Stimulated activated CD4-positive, alpha-beta T cell treated with anti-CD3 and anti-CD28 coated beads, Interleukin-12 subunit alpha, Interleukin-12 subunit beta, amount 100 ng/mL, for 4 hours (primary cell): ENCODE data around the gene CMIP.

Experiments used
- DNase-seq: peaks from one replicate; pipeline ENCODE4 v3.0.0-alpha.2; 2020

CMIP gene

GRCh38 chr16:81554979-81555378 is 110.4 kb downstream of the CMIP start:
- DNase-seq, result no peak

DNA sequence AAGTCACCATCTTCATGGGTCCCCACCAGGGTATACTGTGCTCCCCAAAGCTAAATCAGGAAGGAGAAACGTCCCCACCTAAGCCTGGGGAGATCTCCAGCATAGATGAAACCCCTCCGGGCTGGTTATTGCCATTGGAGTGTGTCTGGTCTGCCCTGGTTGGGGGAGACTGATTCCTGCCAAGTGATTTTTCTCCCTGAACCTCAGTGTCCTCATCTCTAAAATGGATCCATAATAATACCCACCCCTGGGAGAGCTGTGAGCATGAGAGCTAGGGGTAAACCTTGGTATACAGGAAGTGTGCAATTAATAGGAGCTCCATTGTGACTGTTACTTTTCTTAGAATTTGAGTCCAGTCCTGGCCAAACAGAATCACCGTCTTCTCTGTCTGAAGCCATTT is 111.1 kb downstream of the CMIP start:
- DNase-seq, result no peak

- no peak for DNase-seq
Observed at GRCh38 chr16:81556715-81557284, 112.2 kb downstream of the CMIP start.

DNA sequence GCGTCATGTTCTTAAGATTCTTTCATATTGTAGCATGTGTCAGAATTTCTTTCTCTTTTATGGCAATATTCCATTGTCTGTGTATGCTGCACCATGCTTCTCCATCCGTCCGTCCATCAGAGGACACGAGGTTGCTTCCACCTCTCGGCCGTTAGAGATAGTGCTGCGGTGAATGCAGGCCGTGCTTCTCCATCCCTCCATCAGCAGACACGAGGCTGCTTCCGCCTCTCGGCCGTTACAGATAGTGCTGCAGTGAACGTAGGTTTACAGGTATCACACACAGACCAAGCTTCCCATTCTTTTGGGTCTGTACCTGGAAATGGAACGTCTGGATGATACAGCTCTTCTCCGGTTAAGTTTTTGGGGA is 113.5 kb downstream of the CMIP start:
- DNase-seq, result no peak

DNA sequence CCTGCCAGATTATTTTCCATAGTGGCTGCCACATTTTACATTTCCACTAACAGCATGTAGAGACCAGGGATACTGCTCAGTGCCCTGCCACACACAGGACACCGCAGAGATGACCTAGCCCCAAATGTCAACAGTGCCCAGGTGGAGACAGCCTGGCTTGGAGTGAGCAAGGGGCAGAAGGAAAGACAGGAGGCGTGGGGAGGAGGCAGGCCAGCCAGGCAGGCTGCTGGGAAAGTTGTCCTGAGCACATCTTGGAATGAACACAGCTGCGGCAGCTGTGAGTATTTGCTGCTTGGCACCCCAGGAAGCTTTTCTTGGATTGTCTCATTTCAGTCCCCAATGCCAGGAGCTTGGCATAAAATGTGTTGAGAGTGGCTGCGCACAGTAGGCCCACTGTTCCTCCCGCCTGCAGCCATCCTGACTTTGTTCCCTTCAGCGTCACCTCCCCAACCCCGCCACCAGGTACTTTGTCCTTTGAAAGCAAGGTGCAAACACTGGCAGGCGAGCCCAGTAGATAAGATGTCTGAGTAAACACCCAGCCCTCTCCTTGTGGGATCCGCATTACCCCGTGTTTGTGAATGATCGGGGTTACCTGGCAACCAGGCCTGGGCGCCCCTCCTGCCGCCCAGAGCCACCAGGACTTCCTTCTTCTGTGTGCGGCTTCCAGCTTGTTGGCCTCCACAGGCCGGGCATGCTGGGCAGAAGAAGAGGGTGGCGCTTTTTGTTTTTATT is 114.0 kb downstream of the CMIP start:
- DNase-seq, result no peak

DNA sequence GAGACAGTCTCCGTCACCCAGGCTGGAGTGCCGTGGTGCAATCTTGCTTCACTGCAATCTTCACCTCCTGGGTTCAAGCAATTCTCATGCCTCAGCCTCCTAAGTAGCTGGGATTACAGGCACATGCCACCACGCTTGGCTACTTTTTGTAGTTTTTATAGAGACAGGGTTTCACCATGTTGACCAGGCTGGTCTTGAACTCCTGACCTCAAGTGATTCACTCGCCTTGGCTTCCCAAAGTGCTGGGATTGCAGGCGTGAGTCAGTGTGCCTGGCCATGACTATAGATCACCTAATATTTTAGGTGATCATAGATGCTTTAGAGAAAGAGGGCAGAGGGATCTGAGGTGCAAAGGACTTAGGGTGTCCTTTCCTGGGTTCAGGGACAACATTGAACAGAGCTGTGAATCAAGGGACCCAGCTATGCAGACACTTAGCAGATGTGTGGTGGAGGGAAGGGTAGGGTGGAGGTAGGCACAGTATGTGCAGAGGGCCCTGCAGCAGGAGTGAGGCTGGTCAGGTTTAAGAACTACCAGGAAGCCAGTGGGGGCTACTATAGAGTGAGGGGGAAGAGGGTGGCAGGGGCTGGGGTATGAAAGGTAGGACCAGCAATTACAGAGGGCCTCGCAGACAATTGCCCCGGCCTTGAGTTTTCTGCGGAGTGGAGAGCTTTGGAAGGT is 116.5 kb downstream of the CMIP start:
- DNase-seq, result no peak

GRCh38 chr16:81562174-81562849 is 117.7 kb downstream of the CMIP start:
- DNase-seq, result no peak

GRCh38 chr16:81562926-81563325 is 118.3 kb downstream of the CMIP start:
- DNase-seq, result no peak

GRCh38 chr16:81564421-81564911 is 119.9 kb downstream of the CMIP start:
- DNase-seq, result no peak

DNA sequence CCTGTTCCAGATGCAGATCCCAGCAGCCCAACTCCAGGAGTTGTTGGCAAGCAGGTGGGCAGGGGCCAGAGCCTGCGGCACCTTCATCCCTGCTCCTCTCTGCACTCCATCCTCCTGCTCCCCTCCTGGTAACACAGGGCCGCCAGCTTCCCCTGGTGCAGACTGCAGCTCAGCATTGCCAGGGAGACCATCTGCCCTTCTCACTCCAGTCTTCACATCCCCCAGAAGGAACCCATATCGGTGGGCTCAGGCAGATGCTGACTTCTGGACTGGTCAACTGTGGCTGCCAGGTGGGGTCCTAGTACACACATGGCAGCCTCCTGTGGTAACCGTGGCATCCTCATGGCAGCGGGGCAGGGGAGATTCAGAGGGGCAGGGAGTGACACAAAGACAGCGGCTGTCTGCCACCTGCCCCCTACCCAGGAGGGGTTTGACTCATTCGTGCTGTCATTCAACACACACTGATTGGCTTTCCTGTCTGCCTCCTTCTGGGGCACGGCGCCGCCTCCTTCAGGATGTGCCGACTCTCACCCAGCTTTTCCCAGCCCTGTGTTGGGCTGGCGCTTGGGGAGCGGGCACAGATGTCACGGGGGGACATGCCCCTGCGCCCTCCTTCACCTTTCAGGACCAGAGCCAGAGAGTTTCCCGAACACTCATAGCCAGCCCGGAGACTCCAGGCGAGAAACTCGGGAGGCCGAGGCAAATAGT is 120.9 kb downstream of the CMIP start:
- DNase-seq, result no peak

GRCh38 chr16:81566086-81567007 is 121.7 kb downstream of the CMIP start:
- DNase-seq, result no peak

DNA sequence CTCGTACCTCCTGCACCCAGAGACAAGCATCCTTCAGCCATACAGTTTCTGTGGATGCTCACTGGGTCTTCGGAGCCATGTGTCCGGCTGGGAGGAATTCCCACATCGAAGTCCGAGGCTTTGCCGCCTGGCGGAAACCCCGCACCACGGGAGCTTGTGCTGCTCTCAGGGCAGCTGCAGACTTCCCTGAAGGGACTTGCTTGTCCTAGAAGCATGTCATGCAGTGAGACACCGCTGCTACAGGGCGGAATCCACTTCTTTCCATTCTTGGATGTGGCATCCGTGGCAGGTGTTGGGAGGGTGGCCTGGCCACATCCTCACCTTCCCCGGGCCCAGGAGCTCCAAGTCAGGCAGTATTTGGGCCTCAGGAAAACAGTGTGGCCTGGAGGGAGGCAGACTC is 122.5 kb downstream of the CMIP start:
- DNase-seq, result no peak

- DNase-seq, result peak; percentile 34
Observed at GRCh38 chr16:81567987-81568748, 123.6 kb downstream of the CMIP start.

GRCh38 chr16:81568749-81569087 is 124.1 kb downstream of the CMIP start:
- no peak for DNase-seq

DNA sequence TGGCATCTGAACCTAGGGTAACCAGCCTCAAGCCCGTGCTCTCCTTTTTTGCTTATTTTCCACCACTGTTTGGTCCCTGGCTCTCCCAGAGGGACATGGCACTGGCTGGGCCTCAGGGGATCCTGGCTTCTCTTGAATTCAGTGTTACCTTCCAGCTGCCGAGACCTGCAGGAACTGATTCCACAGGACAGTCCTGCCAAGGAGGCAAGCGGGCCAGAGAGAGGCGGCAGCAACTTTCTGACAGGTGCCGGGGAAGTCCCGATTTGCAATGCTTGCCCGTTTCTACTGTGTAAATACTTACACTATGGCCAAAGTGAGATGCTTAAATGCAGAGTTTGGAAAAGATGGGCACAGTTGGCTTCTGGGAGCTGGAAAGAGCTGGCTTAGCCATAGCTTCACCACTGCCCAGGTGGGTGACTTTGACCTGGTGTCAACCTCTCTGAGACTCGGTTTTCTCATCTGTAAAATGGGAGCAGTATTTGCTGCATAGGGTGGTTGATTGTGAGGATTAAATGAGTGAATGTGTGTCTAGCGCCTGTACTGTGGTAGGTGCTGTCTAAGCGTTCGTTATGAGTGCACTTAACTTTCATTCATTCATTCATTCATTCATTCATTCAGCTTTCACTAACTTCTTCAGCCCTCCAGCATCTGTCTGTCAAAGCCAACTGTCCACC is 124.9 kb downstream of the CMIP start:
- DNase-seq, result no peak

DNA sequence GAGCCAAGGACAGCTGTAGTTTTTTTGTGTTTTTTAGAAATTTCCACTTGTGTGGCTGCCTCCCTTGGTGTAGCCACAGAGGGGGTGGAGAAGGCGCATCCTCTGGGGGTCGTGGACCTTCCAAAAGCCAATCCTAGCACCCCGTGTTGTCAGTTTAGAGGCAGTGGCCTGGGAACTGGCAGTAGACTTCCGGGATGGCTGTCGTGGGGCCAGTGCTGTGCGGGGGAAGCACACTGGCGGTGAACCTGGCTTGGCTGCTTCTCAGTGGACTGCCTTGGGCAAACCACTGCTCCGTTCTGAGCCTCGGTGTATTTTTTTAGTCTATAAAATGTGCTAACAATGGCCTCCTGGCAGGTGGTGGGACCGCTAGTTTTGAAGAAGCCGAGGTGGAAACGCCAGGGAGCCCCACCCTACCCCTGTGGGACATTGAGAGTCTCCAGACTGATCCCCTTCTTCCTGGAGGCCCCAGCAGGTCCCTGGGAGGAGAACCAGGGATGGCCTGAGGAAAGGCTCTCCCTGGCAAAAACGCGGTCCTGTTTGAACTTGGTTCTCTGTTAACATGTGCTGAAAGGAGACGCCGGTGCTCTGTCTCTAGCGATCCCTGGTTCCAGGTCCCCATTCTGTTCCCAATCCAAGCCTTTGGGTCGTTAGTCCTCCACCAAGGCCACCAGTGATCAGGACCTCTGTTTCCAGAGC is 125.7 kb downstream of the CMIP start:
- no peak for DNase-seq

DNA sequence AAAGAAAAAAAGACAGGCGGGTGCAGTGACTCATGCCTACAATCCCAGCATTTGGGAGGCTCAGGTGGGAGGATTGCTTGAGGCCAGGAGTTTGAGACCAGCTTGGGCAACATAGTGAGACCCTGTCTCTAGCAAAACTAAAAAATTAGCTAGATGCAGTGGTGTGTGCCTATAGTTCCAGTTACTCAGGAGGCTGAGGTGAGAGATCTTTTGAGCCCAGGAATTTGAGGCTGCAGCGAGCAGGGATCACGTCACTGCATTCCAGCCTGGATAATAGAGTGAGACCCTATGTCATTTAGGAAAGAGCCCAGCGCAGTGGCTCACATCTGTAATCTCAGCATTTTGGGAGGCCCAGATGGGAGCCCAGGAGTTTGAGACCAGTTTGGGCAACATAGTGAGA is 126.6 kb downstream of the CMIP start:
- DNase-seq, result no peak

- DNase-seq, result no peak
Observed at GRCh38 chr16:81571592-81572385, 127.2 kb downstream of the CMIP start.
